Measurements from ENCODE around the gene DOLPP1.
A peak's percentile ranks its signal among the peaks of the same experiment; 100 is the strongest.
"Not testable (repeated sequence)": the region's sequence is repeated elsewhere in the genome, so short reads cannot be mapped to it uniquely, and the experiment has no call there.

Gene DOLPP1

DNA sequence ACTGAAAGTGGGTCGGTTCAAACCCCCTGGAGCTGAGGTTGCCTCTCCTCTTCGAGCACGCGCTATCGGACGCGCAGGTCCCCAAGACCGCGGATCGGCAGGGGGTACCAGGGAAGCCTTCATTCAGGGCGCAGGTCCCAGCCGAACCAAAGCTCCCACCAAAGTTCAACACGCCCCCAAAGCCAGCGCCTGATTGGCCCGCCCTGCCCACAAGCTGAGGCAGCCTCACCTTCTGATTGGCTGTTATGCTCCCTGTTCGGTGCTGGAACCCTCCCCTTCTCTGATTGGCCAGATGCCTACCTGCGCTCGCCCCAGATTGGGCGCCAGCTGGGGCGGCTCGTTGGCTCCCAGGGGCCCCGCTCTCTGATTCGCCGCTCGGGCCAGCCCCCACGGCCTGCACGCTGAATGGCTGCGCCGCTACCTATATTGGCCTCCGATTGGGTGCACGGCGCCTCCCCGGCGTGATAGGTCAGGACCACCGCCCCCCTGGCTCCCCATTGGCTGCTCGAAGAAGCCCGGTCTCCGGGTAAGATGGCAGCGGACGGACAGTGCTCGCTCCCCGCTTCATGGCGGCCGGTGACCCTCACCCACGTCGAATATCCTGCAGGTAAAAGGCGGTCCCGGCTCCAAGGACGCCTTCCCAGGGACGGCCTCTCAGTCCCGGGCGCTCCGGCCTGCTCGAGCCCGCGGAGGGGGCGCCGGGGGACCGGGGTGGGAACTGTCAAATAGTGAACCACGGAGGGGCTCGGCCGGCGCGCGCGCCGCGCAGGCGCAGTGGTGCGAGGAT is at the start of gene DOLPP1:
TSS of gene DOLPP1 (plus strand) at position 511 of the 787 bp plus-strand sequence. CDS start at position 532, 21 bp downstream.
- DNase-seq (ENCODE audit: low read depth in 2 of 3, low spot score in 1 of 3) = peak; percentile 95 to 99 (median 98)

DNA sequence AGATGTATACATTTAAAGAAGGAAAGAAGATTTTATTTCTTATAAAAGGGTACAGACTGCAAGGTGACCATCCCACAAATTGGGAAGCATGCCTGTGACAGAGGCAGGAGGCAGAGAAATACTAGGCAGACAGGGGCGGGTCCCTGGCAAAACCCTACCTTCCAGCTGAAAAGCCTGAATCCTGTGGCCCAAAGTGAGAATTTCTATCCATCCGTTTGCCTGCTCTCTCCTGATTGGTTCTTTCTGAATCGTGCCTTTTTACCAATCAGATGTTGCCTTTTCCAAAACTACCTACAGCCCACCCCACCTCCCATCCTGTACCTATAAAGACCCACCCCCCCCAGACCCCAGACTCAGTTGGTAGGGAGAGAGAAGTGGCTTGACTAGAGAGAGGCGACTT is 49.4 kb upstream of the DOLPP1 start:
- no peak for DNase-seq (ENCODE audit: low read depth in 2 of 3, low spot score in 1 of 3)

DNA sequence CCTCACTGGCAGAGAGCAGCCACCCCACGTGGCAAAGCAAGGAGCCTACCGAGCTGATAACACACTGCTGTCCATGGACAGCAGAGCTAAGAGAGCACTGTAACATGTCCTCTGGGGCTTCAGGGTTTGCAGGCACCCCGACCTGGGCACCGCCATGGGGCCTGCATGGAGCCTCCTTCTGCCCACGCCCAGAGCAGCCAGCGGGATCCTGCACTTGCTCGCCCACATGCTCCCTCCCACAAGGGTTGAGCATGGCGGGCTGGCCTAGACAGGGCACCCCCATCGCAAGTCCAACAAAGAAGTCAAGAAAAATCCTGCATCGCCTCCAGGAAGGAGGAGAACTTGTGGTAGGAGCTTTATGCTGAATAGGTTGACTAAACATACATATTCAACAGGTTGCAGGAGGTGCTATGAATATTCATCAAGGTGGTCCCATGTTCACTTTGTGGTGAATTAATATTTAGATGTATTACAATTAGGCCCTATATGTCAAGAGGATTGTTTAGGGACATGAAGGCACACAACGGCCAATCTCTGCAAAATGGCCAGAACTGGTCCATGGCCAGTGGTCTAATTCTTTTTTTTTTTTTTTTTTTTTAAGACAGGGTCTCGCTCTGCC is 48.3 kb upstream of the DOLPP1 start:
- no peak for DNase-seq (ENCODE audit: low read depth in 2 of 3, low spot score in 1 of 3)

- no peak for DNase-seq (ENCODE audit: low read depth in 2 of 3, low spot score in 1 of 3)
Measured at GRCh38 chr9:129033216-129033615, 47.7 kb upstream of the DOLPP1 start.

- DNase-seq (ENCODE audit: low read depth in 2 of 3, low spot score in 1 of 3) = not testable (repeated sequence)
Measured at GRCh38 chr9:129035838-129036237, 45.1 kb upstream of the DOLPP1 start.

DNA sequence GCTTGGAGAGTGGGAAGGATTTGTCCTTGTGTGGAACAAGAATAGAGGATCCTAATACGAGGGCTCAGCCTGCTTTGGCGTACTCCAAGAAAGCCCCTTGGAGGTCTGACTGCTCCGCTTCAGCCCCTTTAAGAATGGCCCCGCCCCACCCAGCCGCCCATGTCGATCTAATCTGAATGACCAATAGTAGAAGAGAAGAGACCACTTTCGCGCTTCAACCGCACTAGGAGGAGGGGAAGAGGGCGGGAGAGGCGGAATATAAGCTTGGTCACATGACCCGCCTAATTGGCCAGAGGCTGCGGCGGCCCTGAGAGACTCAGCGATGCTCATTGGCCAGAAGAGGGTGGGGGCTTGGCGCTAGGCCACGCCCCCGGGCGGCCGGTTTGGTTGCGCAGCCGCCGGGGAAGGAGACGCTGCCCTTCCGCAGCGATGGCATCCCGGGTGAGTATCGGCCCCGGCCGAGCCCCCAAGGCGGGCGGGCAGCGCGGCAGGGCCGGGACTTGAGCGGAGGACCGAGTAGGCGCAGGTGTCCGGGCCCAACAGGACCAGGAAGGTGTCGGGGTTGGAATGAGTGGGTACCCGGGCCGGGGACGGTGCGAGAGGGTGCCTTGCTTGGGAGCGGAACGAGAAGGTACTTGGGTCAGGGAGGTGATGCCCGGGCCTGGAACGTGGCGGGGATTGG is 44.5 kb upstream of the DOLPP1 start, which contains the start of gene MIGA2:
TSS of gene MIGA2 (plus strand) at position 386 of the 682 bp plus-strand sequence. CDS start 3,969 bp downstream, outside the sequence.
- DNase-seq (ENCODE audit: low read depth in 2 of 3, low spot score in 1 of 3) = peak; percentile 88 to 93 (median 91)

- DNase-seq (ENCODE audit: low read depth in 2 of 3, low spot score in 1 of 3) = no peak
Measured at GRCh38 chr9:129036923-129037766, 43.8 kb upstream of the DOLPP1 start.

DNA sequence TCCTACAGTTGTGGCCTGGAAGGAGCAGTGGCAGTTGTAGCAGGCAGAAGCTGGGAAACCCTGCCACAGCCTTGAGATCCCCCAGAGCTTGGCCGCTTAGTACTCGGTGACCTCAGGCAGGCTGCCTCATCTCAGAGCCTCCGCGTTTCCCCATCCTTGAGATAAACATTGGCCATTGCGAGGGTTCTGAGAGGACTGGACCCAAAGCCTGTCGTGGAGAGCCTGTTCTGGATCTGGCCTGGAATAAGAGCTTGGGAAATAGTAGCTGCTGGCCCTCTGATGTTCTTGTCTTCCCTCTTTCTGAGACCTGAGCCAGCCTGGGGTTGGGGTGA is 43.2 kb upstream of the DOLPP1 start:
- DNase-seq (ENCODE audit: low read depth in 2 of 3, low spot score in 1 of 3) = no peak

GRCh38 chr9:129038109-129038852 is 42.6 kb upstream of the DOLPP1 start:
- DNase-seq (ENCODE audit: low read depth in 2 of 3, low spot score in 1 of 3) = no peak

DNA sequence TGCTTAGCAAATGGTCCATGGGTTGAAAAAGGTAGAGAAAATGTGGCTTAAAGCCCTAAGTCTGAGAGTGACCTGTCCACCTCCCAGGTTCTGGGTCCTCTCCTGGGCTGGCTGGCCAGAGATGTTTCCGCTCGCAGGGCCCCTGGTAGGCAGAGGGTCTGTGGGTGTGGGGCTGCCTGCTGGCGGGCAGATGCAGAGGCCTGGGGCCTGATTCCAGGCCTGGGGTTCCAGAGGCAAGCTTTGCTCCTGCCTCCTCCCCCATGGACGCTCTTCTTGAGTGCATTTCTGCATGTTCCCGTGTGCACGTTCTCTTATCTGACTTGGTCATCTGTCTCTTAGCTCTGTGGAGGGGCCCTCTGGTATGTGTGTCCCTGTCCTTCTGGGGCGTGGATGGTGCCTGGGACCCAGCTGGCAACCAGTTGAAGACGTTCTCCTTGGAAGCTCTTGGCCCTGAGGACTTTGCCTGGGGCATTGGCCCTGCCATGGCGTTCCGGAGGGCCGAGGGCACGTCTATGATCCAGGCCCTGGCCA is 40.7 kb upstream of the DOLPP1 start:
- no peak for DNase-seq (ENCODE audit: low read depth in 2 of 3, low spot score in 1 of 3)

GRCh38 chr9:129042016-129042415 is 38.9 kb upstream of the DOLPP1 start:
- no peak for DNase-seq (ENCODE audit: low read depth in 2 of 3, low spot score in 1 of 3)

DNA sequence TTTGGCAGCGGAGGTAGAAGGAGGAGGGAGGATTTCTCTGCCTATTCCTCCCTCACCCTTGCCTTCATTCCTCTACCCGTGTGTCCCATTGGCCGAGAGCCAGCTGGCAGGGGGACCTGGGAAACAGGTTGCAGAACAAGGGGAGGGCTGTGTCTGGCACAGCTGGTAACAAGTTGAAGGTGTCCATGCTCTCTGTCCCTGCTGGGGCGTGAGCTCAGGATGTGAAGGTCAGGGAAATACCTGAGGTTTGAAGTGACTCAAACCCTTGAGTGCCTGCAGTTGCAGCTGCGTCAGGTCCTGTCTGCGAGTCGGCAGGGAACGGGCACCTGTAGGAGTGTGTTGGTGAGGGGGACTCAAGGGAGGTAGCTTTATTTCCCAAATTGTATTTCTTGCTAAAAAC is 28.3 kb upstream of the DOLPP1 start:
- DNase-seq (ENCODE audit: low read depth in 2 of 3, low spot score in 1 of 3) = no peak

DNA sequence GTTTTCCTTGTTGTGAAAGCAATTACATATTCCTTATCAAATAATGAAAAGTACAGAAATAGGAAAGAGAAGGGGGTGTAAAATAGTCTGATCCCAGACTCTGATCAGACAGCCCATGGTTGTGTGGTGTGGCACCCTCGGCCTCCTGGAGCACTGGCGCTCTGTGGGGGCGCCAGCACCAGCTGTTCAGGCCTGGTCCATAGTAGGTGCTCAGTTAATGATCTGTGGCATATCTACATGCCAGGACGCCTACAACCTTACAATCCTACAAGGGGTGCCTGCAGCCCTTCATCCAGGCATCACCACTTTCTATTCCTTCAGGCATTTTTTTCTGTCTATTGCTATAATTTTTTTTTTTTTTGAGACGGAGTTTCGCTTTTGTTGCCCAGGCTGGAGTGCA is 27.9 kb upstream of the DOLPP1 start:
- no peak for DNase-seq (ENCODE audit: low read depth in 2 of 3, low spot score in 1 of 3)

- DNase-seq (ENCODE audit: low read depth in 2 of 3, low spot score in 1 of 3) = no peak
Measured at GRCh38 chr9:129054163-129054851, 26.6 kb upstream of the DOLPP1 start.

GRCh38 chr9:129058965-129059795 is 21.7 kb upstream of the DOLPP1 start:
- no peak for DNase-seq (ENCODE audit: low read depth in 2 of 3, low spot score in 1 of 3)

- DNase-seq (ENCODE audit: low read depth in 2 of 3, low spot score in 1 of 3) = no peak
Measured at GRCh38 chr9:129059796-129060785, 20.8 kb upstream of the DOLPP1 start.

GRCh38 chr9:129060991-129061390 is 19.9 kb upstream of the DOLPP1 start:
- no peak for DNase-seq (ENCODE audit: low read depth in 2 of 3, low spot score in 1 of 3)

DNA sequence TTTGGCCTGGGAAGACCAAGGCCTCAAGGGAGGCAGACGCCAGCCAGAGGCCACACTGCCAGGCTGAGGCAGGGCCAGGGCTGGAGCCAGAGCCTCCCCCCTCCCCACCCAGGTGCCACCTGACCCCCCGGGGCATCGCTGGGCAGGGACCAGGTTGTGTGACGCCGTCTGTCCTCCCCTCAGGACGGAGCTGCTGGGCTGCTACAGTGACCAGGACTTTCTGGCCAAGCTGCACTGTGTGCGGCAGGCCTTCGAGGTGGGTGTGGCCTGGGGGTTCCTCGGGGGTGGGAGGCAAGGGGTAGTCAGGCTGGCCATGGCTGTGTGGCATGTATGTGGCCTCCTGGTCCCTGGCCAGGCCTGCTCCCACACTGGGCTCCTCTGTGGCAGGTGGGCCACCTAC is 17.9 kb upstream of the DOLPP1 start:
- DNase-seq (ENCODE audit: low read depth in 2 of 3, low spot score in 1 of 3) = no peak

Measured in stimulated activated CD4-positive, alpha-beta T cell treated with anti-CD3 and anti-CD28 coated beads, Interleukin-12 subunit alpha, Interleukin-12 subunit beta, amount 100 ng/mL, for 48 hours (primary cell).